CD4-positive, alpha-beta T cell treated with Interleukin-1 beta for 1 hour (primary cell): ENCODE data around the gene CEMIP2.

ENCODE experiments used
- DNase-seq, 2 donors: peaks; one replicate each; pipeline ENCODE4 v3.0.0-alpha.2; 2020 to 2022

Gene CEMIP2

DNA sequence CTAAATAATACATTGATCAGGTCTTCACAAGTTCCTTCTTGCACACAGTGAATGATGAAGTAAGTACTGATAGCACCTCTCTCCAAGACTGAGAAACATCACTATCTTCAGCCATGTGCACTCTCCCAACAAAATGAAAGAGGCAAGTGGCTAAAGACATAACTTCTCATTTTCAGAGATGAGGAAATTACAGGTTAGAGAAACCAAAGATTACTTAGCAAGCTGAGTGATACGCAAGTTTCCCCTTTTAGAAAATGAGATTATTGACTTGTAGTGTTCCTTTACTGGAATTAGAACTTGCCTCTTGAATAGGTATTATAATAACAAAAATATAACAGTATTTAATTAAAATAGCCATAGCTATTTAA, 21.6 kb downstream of the CEMIP2 start:
- no peak for DNase-seq

DNA sequence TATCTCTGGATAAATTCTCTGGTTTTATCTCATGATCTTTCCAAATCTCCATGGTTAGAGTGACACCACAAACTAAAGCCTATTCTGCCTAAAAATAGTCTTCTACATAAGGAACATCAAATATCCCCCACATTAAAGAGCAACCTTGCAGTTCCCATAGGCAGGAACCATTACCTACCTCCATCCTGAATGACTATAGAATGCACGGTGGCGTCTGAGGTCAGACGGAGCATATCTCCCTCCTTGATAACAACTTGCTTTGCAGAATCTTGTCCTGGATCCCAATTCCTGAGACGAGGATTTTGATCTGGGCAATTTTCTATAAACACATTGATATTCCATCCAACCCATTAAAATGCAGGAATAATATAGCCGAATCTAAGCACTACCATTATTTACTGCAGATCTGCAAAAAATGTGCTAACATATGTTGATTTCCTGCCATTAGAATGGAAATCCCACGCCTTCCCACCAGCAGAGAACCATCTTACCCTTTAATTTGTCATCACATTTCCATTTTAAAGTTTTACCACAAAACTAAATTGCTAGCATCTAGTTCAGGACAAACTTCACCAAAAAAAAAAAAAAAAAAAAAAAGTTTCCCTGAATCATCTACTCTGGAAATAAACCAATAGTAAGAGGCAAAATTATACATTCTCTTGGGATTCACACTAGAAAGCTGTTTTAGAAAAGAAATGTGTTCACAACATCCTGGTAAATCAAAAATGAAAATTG, 22.1 kb downstream of the CEMIP2 start:
- DNase-seq: no peak

DNA sequence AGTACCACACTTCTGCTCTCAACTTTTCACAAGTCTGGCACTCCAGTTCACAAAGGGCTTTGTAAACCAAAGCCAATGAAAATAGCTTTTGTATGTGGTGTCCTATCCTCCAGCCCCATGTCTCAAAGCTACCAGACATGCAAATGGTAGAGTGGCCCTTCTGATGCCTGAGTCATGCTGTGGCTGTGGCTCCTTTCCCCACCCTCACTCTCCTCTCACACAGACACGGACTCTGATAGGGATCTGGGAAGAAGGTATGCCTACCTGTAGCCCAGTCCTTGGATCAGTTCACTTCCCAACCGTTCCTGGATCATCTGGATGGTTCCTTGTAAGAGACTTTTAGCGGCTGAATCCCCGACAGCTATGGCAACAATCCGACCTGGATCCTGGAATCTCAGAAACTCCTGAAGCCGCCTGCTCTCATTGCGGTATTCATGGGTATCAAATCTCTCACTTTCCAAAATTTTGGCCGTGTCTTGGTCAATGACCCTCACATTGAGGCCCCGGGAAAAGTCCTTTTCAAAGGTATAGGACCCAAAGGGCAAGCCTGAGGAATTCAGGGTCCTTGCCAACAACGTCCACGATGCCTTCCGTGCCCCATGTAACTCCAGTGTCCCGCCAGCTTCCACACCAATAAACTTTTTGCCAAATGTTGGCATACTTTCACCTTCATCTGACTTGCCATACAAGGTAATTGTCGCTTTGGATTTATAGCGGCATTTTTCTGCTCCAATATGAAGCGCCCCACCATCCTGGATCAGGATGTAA, 23.4 kb downstream of the CEMIP2 start:
- DNase-seq: no peak

DNA sequence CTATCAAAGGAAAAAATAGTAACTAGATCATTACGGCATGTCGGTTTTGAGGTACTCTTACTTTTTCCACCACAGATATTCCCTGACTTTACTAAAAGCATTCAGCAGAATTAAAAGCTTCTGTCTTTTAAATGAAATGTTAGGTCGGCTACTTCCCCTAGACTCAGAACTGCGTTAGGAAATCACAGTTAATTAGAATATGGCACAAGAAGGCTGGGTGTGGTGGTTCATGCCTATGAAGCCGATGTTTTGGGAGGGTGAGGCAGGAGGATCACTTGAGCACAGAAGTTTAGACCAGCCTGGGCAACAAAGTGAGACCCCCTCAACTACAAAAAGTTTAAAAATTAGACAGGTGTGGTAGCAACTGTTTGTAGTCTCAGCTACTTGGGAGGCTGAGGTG, 24.4 kb downstream of the CEMIP2 start:
- DNase-seq: no peak

DNA sequence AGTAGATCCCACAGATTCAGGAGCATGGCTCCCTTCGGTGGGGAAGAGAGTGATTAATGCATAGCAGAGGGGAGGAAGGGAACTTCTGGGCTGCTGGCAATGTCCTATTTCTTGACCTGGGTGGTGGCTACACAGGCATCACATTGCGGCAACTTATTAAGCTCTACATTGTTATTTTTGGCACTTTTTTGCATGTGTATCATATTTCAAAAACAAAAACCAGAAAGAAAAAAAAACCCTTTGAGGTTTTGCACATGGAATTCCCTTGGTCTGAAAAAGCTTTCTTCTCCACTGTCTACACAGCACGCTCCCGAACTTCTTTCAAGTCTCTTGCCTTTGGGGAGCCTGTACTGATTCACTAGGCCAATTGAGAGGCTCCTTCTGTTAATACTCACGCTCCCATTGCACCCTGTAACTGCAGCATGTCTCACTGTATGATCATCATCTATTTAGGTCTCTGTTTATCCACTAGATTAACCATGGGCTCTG, 25.1 kb downstream of the CEMIP2 start:
- DNase-seq: no peak

DNA sequence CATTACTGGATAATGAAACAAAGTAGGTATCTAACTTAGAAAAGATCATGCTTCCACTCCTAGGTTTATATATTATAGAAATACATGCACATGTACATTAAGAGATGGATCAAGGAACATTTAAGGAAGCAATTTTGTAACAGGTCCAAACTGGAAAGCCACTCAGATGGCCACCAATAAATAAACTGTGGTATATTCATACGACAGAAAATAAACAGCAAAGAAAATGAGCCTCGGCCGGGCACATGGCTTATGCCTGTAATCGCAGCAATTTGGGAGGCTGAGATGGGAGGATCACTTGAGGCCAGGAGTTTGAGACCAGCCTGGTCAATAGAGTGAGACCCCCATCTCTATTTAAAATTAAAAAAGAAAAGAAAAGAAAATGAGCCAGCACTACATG, 25.6 kb downstream of the CEMIP2 start:
- no peak for DNase-seq

DNA sequence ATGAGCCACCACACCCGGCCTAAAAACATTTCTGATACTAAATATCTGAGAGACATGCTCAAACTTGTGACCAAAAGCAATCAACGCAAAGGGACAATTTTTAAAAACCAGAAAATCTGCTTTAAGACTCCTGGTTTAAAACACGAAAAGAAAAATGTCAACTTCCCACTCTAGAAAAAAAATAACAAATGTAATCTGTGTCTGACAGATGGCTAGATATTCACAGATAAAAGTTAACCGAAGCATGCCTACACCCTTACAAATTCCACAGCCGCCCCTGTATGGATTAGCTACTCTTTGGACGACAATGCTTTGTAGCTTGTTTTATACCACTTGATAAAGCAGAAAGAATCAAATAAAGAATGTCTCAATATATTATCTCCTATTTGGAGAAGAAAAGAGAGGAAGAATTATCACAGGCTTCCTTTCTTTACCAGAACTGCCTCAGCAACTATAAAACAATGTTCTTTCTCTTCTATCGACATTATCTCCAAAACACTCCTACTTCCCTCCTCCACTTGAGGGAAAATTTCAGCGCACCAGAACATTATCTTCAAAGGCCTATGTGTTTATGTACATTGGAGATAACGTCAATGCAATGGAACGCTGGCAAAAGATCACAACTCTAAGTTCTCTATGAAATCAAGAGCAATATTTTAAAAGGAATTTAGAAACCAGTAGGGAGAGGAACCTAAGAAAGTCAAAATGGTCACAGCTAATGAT, 26.2 kb downstream of the CEMIP2 start:
- no peak for DNase-seq

DNA sequence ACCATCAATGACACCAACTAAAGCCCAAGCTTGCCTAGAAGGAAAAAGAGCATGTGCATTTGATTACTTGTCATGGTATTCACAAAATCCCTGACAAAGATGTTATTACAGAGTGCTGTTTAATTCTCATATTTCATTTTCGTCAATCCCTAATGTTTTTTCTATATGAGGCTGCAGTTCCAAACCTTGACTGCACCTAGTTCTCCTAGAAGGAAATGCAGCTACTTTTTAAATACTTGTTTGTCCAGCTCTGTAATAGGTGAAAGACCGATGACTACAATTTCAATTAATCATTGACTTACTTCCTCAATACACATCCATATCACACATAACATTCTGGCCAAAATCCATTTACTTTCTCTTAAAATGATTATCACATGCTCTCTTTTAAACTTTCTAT, 28.1 kb downstream of the CEMIP2 start:
- no peak for DNase-seq

DNA sequence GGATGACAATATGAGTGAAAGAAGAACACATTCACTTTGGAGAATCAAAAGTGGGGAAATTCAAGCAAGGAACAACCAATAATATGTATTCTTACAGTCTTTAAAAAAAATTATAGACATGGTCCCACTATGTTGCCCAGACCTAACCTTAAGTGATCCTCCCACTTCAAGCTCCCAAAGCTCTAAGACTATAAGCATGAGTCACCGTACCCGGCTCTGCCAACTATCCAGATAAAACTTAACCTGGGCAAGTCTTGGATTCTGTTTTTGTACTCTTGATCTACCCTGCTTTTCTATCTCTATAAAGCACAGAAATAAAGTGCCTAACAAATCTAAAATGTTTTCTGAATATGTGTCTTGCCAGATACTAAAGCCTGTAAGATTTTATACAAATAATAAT, 30.9 kb downstream of the CEMIP2 start:
- DNase-seq: no peak

DNA sequence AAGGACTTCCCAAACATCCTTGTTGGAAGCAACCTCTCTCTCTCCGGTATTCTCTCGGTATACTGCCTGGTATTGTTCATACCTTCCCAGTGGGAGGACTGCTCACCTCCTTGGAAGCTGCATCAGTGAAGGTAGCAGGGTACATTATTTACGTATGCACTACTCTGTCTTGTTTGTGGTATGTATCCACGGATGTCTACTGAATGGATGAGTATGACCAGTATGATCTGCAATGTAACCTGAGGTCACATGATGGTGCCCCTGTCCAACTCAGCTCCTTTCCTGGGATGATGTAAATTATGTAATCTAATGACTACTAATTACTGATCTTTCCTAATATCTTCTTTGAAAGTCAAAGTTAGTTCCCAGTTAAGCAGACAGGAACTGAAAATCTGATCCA, 32.1 kb downstream of the CEMIP2 start:
- DNase-seq: no peak

DNA sequence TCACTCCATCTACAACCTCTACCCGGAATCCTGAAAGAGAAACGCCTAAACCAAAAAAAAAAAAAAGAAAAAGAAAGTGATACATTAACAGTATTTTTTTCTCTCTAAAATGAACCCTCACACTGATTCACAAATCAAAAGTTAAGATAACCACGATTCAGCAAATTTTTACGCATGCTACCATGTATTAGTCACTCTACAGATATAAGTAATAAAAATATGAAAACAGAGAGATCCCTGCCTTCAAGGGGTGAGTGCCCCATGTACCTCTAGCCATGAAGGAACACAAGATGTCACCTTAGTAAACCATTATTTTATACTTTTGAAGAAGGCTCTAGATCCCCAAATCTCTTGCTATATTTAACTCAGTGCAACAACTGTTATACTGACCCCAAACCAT, 33.4 kb downstream of the CEMIP2 start:
- no peak for DNase-seq

DNA sequence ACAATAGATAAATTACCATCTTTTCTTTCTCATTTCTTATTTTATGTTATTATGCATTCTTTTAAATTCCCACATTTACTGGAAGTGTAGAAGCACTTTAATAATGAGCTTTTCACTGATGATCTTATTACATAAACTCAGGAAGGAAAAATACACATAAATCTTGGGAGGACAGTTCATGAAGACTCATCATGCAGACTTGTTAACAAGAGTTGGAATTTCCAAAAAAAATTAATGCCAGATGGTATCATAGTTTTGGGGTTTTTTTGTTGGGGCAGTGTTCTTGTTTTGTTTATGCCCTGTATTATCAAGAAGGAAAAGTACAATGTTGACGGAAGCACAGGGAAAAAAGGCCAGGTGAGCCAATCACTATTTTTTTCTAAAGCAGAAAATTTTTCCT, 35.1 kb downstream of the CEMIP2 start:
- no peak for DNase-seq

DNA sequence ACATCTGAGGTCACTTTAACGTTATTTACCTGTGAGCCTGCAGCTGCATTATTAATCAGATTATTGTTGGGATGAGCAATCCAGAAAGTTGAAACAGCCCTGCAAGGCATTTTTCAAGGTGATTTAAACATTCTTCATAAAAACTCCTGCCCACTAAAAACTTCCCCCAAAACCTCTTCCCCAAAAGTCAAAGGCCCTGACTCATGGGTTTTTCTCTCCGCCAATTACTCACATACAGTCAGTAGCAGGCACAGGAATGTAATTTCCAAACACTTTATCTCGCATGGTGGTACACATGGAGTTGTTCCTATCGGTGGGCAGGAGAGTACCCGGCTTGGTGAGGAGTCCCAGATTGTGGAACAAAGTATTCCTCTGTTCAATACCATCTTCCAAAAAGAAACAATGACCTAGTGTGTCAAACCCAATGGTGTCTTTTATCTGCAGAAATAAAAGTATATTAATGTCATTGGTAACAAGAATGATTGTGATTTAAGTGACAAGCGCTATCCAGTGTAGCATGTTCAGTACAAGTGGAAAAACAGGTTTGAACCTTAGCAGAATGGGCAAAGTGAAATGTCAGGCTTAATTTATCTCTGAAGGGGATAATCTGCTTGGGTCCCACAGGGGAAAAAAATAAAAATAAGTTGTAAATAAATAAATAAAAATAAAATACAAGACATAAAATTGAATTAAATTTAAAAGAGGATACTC, 38.3 kb downstream of the CEMIP2 start:
- no peak for DNase-seq

DNA sequence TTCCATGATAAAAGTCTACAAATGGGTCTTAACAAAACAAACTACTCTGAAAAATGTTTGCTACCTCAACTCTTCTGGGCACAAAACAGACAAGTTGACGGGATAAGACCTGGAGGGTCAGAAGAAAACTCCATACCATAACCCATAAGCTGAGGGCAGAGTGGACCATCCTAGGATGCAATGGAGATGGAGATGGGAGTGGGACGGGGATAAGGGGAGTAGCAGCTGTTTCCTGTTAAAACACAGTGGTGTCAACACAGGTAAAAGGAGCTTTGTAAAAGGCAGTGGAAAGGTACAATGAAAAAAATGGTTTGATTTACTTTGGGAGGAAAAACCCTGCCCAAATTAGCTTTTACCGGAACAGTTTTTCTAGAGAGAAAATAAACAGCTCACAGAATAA, 41.6 kb downstream of the CEMIP2 start:
- DNase-seq: no peak

DNA sequence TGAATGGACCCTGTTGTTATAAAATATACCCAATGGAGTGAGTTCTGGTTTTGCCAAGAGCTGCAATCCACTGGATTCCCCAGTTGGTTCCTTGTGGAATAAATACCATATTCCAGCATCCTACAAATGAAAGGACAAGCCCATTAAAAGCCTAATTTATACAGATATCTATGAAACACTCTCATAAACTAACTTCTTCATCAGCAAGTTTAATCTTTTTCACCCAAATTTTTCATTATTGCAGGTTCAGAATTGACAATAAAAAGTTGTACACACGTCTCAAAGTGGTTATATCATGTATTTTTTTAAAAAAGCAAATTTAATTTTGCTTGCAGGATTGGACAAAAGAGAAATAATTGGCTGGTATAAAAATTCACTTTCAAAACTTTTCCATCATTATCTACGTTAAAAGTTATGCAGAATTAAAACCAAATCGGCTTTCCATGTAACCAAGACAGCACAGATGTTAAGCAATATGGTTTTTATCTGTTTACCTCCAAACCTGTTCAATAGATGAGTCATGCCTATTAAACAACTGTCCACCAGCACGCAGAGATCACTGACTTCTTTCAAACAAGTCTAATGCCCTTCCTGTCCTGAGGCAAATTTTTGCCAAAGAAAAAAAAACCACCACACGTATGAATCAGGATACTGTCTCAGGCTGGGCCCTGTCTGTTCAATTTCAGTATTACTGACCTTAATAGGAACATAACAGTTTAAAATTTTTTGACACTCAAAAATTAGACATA, 42.5 kb downstream of the CEMIP2 start:
- no peak for DNase-seq

DNA sequence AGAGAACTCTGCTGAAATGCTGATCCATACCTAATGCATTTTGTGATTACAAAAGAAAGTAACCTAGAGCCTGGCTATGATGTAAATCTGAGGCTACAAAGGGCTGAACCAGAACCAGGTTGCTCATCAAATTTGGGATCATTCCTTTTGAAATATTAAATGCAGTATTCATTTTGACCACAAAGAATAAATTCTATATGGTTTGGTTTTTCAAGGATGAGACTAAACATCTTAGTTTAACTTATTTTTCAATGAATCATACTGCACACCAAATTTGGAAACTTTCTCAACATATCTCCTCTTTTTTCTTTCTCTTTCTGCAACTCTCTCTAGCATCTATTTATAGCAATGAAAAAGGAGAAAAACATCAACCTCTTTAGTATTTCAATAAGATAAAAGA, 46.5 kb downstream of the CEMIP2 start:
- DNase-seq: no peak

DNA sequence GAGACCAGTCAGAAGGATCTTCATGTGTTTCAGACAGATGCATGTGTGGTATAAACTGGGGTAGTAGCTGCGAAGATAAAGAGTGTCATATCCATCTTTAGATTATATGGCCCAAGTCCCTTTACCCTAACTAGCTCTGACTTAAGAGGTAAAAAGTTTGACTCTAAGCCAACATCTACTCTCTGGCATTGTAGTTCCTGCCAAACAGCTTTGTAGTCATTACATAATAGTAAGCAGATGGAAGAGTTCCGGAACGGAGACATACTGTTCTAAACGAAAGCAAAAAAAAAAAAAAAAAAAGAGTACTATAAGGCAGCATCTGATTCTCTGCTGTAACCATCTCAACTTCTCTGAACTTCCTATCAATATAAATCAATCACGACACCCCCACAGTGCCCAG, 48.8 kb downstream of the CEMIP2 start:
- DNase-seq: no peak

DNA sequence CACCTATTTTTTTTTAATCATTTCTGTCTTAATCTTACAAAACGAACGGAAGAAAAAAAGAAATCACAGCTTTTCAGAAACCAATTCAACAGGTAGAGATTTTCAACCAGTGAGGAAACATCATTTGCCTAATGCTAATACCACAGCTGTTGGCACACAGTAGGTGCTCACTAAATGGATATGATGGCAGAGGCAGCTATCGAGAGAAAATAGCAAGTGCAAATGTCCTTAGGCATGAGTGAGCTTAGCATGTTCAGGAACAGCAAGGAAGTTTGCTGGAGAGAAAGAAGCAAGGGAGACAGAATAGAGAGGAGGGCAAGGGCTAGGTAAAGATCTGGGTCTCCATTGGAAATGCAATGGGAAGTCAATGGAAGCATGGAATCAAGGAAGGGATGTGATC, 49.2 kb downstream of the CEMIP2 start:
- DNase-seq: no peak

DNA sequence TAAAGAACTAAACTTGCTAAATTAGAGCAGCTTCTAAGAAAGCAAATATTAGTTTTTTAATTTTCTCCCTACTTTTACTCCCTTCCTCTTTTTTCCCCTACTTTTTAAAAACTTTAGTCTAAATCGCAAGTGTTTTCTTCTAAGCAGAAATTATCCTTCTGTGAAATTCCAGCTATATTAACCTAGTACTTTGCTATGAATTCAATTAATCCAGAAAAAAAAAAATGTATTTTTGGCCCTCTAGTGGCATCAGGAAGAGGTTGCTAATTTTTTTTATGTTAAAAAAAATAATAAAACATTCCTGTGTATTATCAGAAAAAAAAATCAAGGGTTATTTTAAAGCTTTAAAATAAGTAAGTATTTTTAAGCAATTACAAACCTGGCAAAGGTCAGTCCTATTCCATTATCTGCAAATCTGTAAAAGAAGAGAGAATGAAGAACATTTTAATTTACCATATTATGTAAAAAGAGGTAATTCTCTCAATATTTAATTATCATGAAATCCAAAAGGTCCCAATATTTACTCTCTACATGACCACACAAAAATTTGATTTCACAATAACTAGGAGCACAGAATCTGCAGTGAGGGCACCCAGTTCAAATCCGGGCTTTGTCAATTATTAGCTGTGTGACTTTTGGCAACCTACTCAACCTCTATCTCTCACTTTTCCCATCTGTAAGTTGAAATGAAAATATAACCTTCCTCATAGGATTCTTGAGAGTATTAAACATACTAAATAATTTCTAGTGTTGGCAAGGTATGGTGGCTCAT, 52.0 kb downstream of the CEMIP2 start:
- DNase-seq: peak in 1 of 2 donors; percentile 7

DNA sequence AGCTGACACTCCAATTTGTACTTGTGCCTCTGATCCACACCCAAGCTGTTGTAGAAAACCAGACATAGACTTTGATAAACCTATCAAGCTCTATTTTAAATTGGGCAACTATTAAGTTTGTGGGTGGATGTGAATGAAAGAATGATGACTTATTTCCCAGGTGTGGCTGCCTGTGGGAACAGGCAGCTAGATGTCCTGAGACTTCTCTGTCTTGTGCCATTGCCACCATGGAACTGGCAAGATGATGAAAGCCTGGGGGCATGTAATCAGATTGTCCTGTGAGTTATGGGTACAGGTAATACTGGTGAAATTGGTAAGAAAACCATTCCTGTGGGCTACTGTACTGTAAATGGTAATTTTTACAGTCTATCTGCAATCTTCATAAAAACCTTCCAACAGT, 57.5 kb downstream of the CEMIP2 start:
- no peak for DNase-seq

DNA sequence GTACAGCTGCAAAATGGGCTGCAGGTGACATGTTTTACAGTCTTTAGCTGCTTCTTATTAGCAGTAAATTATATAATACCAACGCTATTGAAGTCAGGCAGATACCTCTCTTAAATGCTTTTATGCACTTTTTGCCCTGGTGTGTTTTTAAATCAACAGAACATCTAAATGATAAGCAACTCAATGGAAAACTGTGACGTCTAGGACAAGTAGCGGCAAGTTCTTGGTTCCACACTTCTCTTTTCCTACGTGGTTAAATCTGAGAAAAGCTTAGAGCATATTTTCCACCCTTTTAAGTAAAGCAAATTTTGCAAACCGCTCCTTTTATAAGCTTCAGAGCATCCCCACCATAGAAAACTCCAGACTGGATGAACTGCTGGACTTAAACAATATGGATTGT, 58.1 kb downstream of the CEMIP2 start:
- no peak for DNase-seq

DNA sequence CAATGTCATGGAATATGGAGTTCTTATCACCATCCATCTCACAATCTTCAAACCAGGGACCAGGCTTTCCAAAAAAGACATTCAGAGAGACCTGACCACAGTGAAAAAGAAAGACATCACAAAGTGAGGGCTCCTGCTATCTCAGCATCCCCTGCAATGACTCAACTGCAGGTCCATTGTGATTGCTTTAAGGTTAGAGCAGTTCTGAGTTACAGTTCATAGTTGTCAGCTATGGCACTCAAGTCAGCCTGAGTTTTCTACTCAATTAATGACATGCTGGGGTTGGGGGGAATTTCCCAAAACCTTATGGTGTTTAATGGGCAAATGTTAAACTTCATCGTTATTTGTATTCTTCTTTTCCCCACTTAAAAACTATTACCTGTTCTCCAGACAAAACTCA, 58.9 kb downstream of the CEMIP2 start:
- DNase-seq: no peak
